Thymus (tissue), 11 donors: ENCODE measurements around the gene FLRT1. TPM values are rescaled to one million over a fixed set of nuclear protein-coding genes. Genes with fewer than 3 reads are reported as not detected.

Source experiments
- DNase-seq, 9 donors: peaks; one replicate each; pipeline ENCODE4 v3.0.0-alpha.2; 2013; ENCODE audit warnings: low spot score in 9 of 9, low read depth in 6 of 9, missing footprints in 1 of 9
- H3K27ac ChIP-seq, 2 donors: one replicate each; pipeline ENCODE4 v1.5.1; 2013; ENCODE audit warnings: control low read depth in 1 of 2, low read depth in 1 of 2, low read length in 1 of 2, mild to moderate bottlenecking in 1 of 2, moderate library complexity in 1 of 2
- H3K27me3 ChIP-seq, 2 donors: one replicate each; pipeline ENCODE4 v1.5.1; 2013; ENCODE audit warnings: low read length in 1 of 2; ENCODE audit not compliant: control insufficient read depth in 2 of 2, insufficient read depth in 1 of 2
- H3K36me3 ChIP-seq, 2 donors: one replicate each; pipeline ENCODE4 v1.5.1; 2013; ENCODE audit warnings: low read length in 1 of 2, mild to moderate bottlenecking in 1 of 2, moderate library complexity in 1 of 2; ENCODE audit not compliant: control insufficient read depth in 2 of 2, insufficient read depth in 2 of 2
- H3K4me1 ChIP-seq, 2 donors: one replicate each; pipeline ENCODE4 v1.5.1; 2013; ENCODE audit warnings: low read length in 2 of 2; ENCODE audit not compliant: control insufficient read depth in 2 of 2, insufficient read depth in 2 of 2
- H3K4me3 ChIP-seq, 2 donors: one replicate each; pipeline ENCODE4 v1.5.1; 2013; ENCODE audit warnings: low read length in 2 of 2, control low read depth in 1 of 2, mild to moderate bottlenecking in 1 of 2
- H3K9me3 ChIP-seq, 2 donors: one replicate each; pipeline ENCODE4 v1.5.1; 2013; ENCODE audit warnings: low read length in 1 of 2, mild to moderate bottlenecking in 1 of 2; ENCODE audit not compliant: control insufficient read depth in 2 of 2, insufficient read depth in 1 of 2
- WGBS: extraction: QIAGEN DNeasy Blood & Tissue Kit; methylation state at CpG from one replicate; pipeline ENCODE4 v1.1.7; 2013; 5-methylcytosine and 5-hydroxymethylcytosine counted together
- polyA plus RNA-seq: library from polyadenylated mRNA; stranded (reverse); fragments of 200-250 nt; gene quantifications from one replicate; pipeline ENCODE4 v1.2.3, GENCODE V29; 2013
- total RNA-seq: library from RNA; stranded (reverse); fragments of 120-200 nt; gene quantifications from one replicate; pipeline ENCODE4 v1.2.4, GENCODE V29; 2013
- donor health status: healthy.

Gene FLRT1
- total and polyA plus RNA-seq, 2 donors: 0.05 to 0.07 TPM

GRCh38 chr11:64057890-64058289 is 22.2 kb downstream of the FLRT1 start:
- peaks cover 19 to 47% of the 10 kb centered on the region in 2 donors for H3K27me3 ChIP-seq
- H3K4me3 ChIP-seq: no peak overlapping the region
- H3K9me3 ChIP-seq: no peaks in the 10 kb centered on the region
- H3K4me1 ChIP-seq: peaks cover 6 to 27% of the 10 kb centered on the region in 2 donors
- no peak for DNase-seq
- no peak overlapping the region for H3K27ac ChIP-seq
- 97% methylated on average over 10 of the region's 10 CpGs for WGBS
- no peaks in the 10 kb centered on the region for H3K36me3 ChIP-seq

- DNase-seq: no peak
- Histone ChIP-seq H3K27ac (no peak overlapping the region), H3K9me3 (no peaks in the 10 kb centered on the region), H3K4me1 (peaks cover 6 to 21% of the 10 kb centered on the region in 2 donors), H3K4me3 (no peak overlapping the region), H3K36me3 (no peaks in the 10 kb centered on the region), H3K27me3 (peaks cover 19 to 51% of the 10 kb centered on the region in 2 donors)
- WGBS: 96% methylated on average over 17 of the region's 17 CpGs
These were observed 22.8 kb downstream of the FLRT1 start for GRCh38 chr11:64058494-64058893.

GRCh38 chr11:64059339-64060140 is 23.8 kb downstream of the FLRT1 start:
- 63% methylated on average over 24 of the region's 24 CpGs for WGBS
- Histone ChIP-seq H3K27me3 (peaks cover 19 to 57% of the 10 kb centered on the region in 2 donors), H3K27ac (no peak overlapping the region), H3K4me3 (no peak overlapping the region), H3K4me1 (peaks cover 6 to 17% of the 10 kb centered on the region in 2 donors), H3K36me3 (no peaks in the 10 kb centered on the region), H3K9me3 (no peaks in the 10 kb centered on the region)
- DNase-seq: no peak

- H3K36me3 ChIP-seq: no peaks in the 10 kb centered on the region
- H3K27me3 ChIP-seq: peaks cover 19 to 57% of the 10 kb centered on the region in 2 donors
- H3K4me3 ChIP-seq: peak overlapping the region in 1 of 2 donors; percentile 49
- no peak overlapping the region for H3K27ac ChIP-seq
- H3K4me1 ChIP-seq: peaks cover 6 to 17% of the 10 kb centered on the region in 2 donors
- no peak for DNase-seq
- 13% methylated on average over 35 of the region's 35 CpGs for WGBS
- no peaks in the 10 kb centered on the region for H3K9me3 ChIP-seq
These were observed 24.6 kb downstream of the FLRT1 start for GRCh38 chr11:64060263-64060860.

GRCh38 chr11:64060861-64061444 is 25.2 kb downstream of the FLRT1 start:
- Histone ChIP-seq H3K27ac (no peak overlapping the region), H3K4me3 (peak overlapping the region; percentile 37 to 49), H3K9me3 (no peaks in the 10 kb centered on the region), H3K36me3 (no peaks in the 10 kb centered on the region), H3K4me1 (peaks cover 6 to 15% of the 10 kb centered on the region in 2 donors), H3K27me3 (peaks cover 19 to 57% of the 10 kb centered on the region in 2 donors)
- peak in 7 of 9 donors; percentile 23 to 66 (median 46) for DNase-seq
- WGBS: 2% methylated on average over 42 of the region's 42 CpGs

GRCh38 chr11:64062185-64063039 is 26.7 kb downstream of the FLRT1 start:
- Histone ChIP-seq H3K36me3 (no peaks in the 10 kb centered on the region), H3K4me1 (peaks cover 6 to 21% of the 10 kb centered on the region in 2 donors), H3K9me3 (no peaks in the 10 kb centered on the region), H3K4me3 (no peak overlapping the region), H3K27me3 (peaks cover 19 to 60% of the 10 kb centered on the region in 2 donors), H3K27ac (no peak overlapping the region)
- 95% methylated on average over 16 of the region's 16 CpGs for WGBS
- no peak for DNase-seq

GRCh38 chr11:64063777-64064176 is 28.0 kb downstream of the FLRT1 start:
- no peak overlapping the region for H3K4me3 ChIP-seq
- H3K27ac ChIP-seq: no peak overlapping the region
- peaks cover 21 to 56% of the 10 kb centered on the region in 2 donors for H3K27me3 ChIP-seq
- H3K4me1 ChIP-seq: peaks cover 6 to 25% of the 10 kb centered on the region in 2 donors
- DNase-seq: no peak
- H3K36me3 ChIP-seq: no peaks in the 10 kb centered on the region
- WGBS: 97% methylated on average over 13 of the region's 13 CpGs
- no peaks in the 10 kb centered on the region for H3K9me3 ChIP-seq

- H3K4me3 ChIP-seq: no peak overlapping the region
- peaks cover 16 to 50% of the 10 kb centered on the region in 2 donors for H3K27me3 ChIP-seq
- H3K36me3 ChIP-seq: no peaks in the 10 kb centered on the region
- no peaks in the 10 kb centered on the region for H3K9me3 ChIP-seq
- DNase-seq: no peak
- peaks cover 6 to 28% of the 10 kb centered on the region in 2 donors for H3K4me1 ChIP-seq
- WGBS: 95% methylated on average over 17 of the region's 17 CpGs
- H3K27ac ChIP-seq: no peak overlapping the region
These were observed 28.8 kb downstream of the FLRT1 start for GRCh38 chr11:64064374-64065140.
